H7 (cell line): Measurements from ENCODE around the gene CEP72. TPM values are rescaled to one million over a fixed set of nuclear protein-coding genes. Genes with fewer than 3 reads are reported as not detected.

Experiments
- DNase-seq: peaks from one replicate; pipeline ENCODE4 v3.0.0; 2012
- H3K27me3 ChIP-seq: 2 replicates; pipeline ENCODE4 v1.6.0; 2011; ENCODE audit warnings: mild to moderate bottlenecking, low read length; ENCODE audit not compliant: control insufficient read depth, insufficient read depth
- H3K36me3 ChIP-seq: replicated peaks from 2 replicates; pipeline ENCODE4 v1.5.1; 2011; ENCODE audit warnings: low read length; ENCODE audit not compliant: control insufficient read depth, insufficient read depth
- H3K4me3 ChIP-seq: 2 replicates; pipeline ENCODE4 v1.5.1; 2011; ENCODE audit warnings: low read depth, mild to moderate bottlenecking, control low read depth, low read length, moderate library complexity; ENCODE audit not compliant: insufficient read depth
- total RNA-seq: library from RNA; depleted of rRNA; stranded (reverse); fragments of >200 nt; shearing (Covaris generic); gene quantifications from 2 replicates; pipeline ENCODE4 v1.2.3, GENCODE V29; 2014

Gene CEP72
- total RNA-seq, 1 experiment from 2014 or later = 12.6 TPM

DNA sequence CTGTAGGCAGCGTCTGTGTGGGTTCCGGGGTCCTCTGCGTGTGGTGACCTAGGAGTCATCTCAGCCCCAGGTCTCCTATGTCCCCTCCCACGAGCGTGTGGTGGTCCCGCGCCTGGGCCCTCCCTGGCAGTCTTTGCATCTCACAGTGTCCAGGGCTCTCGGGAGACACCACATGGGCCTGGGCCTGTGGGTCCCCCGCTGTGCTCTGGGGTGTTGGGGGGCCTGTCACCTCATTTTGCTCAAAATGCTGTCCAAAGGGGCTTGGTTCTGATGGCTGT, 27.1 kb downstream of the CEP72 start:
- Histone ChIP-seq H3K36me3 (peaks cover 20% of the 10 kb centered on the region), H3K27me3 (no peaks in the 10 kb centered on the region), H3K4me3 (no peak overlapping the region)
- DNase-seq = no peak

DNA sequence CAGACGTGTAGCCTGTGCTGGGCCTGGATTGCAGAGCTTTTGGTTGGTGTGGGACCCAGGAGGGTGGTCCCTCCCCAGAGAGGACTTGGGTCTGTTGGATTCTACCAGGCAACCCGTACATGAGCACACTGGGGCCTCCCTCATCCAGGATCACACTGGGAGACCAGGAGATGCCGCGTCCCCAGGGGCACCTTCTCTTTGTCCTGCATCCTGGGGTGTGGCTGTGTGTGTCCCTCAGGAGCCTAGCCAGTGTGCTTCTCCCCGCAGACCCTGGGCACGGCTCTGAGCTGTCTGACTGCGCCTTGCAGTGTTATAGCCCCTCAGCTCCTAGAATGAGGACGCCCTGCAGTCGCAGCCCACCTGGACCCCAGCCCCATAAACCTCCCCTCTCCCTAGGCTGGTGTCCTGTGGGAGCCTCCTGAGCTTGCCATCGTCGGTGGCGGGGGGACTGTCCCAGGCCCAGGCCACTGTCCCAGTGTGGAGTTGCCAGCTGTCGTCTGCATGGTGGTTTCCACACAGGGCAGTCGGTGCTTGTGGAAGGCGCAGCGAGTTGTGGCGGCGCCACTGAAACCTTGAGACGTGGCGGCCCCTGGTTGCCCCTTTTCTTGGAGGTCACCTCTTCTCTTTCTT, 27.6 kb downstream of the CEP72 start:
- H3K27me3 ChIP-seq = no peaks in the 10 kb centered on the region
- no peak for DNase-seq
- H3K36me3 ChIP-seq = peaks cover 20% of the 10 kb centered on the region
- H3K4me3 ChIP-seq = no peak overlapping the region

- Histone ChIP-seq H3K36me3 (peaks cover 20% of the 10 kb centered on the region), H3K27me3 (no peaks in the 10 kb centered on the region), H3K4me3 (no peak overlapping the region)
- no peak for DNase-seq
Observed at GRCh38 chr5:640461-641330, 28.6 kb downstream of the CEP72 start.

GRCh38 chr5:641331-641765, 29.2 kb downstream of the CEP72 start:
- Histone ChIP-seq H3K27me3 (no peaks in the 10 kb centered on the region), H3K4me3 (no peak overlapping the region), H3K36me3 (peaks cover 19% of the 10 kb centered on the region)
- DNase-seq = no peak

DNA sequence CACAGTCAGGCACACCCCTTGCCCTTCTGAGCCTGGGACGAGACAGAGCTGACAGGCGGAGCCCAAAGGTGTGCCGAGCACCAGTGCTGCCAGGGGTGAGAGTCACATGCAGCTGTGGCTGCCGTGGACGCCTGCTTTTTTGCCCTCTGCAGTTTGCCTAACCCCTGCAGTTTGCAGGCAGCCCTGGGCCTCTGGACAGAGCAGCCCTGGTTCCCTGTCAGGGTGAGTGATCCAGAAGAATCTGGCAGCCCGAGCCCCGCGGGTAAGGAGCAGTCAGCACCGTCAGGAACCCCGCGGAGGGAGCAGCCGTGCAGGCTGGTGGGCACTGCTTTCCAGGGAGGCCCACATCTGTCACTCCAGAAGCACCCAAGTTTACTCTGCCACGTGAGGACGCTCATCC, 30.3 kb downstream of the CEP72 start:
- no peak overlapping the region for H3K4me3 ChIP-seq
- no peak for DNase-seq
- no peaks in the 10 kb centered on the region for H3K27me3 ChIP-seq
- H3K36me3 ChIP-seq = peaks cover 25% of the 10 kb centered on the region

- peaks cover 28% of the 10 kb centered on the region for H3K36me3 ChIP-seq
- no peak overlapping the region for H3K4me3 ChIP-seq
- no peaks in the 10 kb centered on the region for H3K27me3 ChIP-seq
- no peak for DNase-seq
Observed at GRCh38 chr5:643351-643801, 31.2 kb downstream of the CEP72 start.

DNA sequence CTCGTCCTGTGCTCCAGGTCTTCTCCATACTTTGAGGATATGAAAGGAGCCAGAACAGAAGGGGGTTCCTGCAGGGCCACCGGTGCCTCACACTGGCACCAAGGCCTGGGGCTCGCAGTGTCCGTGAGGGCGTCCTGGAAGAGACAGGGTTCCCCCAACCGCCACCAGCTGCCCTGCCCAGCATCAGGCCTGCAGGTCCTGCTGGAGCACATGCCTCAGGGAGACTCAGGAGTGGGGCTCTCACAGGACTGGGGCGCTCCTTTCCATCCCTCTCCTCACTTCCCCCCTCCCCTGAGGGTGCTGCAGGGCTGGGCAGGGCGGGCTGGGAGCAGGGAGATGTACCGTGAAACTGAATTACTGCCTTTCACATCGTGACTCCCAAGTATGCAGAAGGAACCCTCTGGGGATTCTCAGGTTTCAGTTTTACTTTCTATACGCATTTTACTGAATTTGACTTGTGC, 31.7 kb downstream of the CEP72 start:
- DNase-seq = no peak
- no peak overlapping the region for H3K4me3 ChIP-seq
- H3K36me3 ChIP-seq = peaks cover 28% of the 10 kb centered on the region
- H3K27me3 ChIP-seq = no peaks in the 10 kb centered on the region

DNA sequence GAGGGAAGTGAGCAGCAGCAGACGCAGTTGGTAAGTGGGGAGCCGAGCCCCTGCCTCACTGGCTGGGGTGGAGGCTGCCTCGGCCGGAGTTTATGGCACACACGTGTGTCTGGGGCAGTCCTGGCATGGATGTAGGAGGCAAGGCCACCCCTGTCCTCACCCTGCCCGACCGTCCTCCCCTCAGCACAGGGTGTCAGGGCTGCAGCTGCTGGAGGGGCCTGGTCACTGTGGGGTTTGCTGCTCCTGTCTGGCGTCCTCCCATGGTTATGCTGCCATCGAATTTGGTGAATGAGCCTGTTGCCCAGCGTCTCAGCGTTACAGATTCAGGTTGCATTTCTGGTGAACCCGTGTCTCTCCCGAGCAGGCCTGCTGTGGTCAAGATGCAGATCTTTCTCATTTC, 32.4 kb downstream of the CEP72 start:
- Histone ChIP-seq H3K4me3 (no peak overlapping the region), H3K27me3 (no peaks in the 10 kb centered on the region), H3K36me3 (peaks cover 25% of the 10 kb centered on the region)
- no peak for DNase-seq

- Histone ChIP-seq H3K4me3 (no peak overlapping the region), H3K27me3 (no peaks in the 10 kb centered on the region), H3K36me3 (peaks cover 24% of the 10 kb centered on the region)
- DNase-seq = no peak
Observed at GRCh38 chr5:644971-645370, 32.8 kb downstream of the CEP72 start.

GRCh38 chr5:645421-645820, 33.3 kb downstream of the CEP72 start:
- Histone ChIP-seq H3K27me3 (no peaks in the 10 kb centered on the region), H3K36me3 (peaks cover 21% of the 10 kb centered on the region), H3K4me3 (no peak overlapping the region)
- no peak for DNase-seq

DNA sequence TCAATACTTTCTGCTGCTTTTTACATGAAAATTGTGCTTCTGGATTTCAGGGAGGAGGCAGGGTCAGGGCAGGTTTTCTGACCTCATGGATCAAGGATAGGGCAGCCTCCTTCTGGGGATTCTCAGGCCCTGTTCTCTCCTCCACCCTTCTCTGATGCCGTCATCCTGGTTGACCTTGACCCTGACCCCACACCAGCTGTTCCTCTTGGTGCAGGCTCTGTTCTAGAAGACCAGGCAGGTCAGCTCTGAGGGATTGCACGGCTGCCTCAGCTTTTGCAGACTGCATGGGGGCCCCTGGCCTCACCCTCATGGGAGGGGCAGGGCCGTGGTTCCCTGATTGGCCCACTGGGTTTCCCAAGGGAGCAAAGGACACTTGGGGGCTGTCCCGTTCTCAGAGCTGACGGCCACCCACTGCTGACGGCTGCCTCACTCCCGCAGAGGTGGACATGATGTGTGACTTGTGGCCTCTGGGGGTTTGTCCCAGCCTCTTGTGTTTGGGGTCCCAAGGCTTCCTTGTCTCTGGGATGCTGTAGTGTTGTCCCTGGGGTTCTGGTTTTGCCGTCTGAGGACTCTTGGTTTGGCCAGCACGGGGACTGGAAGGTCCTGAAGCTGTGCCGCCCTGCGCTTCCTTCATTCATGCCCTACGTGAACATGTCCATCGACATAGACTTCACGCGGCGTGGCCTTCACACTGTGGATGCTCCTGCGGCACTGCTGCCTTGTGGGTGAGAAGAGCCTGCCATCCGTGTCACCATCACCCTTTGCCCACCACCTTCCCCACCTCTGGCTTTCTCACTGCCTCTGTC, 34.5 kb downstream of the CEP72 start:
- DNase-seq = no peak
- Histone ChIP-seq H3K27me3 (no peaks in the 10 kb centered on the region), H3K4me3 (no peak overlapping the region), H3K36me3 (peaks cover 19% of the 10 kb centered on the region)

DNA sequence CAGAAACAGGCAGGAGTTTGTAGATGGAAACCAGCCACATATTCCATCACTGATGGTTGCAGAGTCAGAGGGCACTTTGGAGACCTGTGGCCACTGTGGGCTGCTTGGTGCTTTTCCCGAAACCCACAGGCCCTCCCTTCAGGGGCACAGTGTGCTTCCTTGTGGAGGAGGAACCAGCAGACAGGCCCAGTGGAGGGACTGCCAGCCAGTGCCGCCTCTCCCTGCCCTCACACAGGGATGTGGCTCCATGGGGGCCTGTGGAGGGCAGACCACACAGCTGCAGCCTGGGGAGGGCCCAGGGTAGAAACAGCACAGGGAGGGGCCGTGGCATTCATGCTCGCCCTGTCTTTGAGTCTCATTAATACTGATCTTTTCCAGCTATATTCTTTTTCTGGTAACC, 35.2 kb downstream of the CEP72 start:
- no peak for DNase-seq
- Histone ChIP-seq H3K4me3 (no peak overlapping the region), H3K36me3 (peaks cover 22% of the 10 kb centered on the region), H3K27me3 (no peaks in the 10 kb centered on the region)

DNA sequence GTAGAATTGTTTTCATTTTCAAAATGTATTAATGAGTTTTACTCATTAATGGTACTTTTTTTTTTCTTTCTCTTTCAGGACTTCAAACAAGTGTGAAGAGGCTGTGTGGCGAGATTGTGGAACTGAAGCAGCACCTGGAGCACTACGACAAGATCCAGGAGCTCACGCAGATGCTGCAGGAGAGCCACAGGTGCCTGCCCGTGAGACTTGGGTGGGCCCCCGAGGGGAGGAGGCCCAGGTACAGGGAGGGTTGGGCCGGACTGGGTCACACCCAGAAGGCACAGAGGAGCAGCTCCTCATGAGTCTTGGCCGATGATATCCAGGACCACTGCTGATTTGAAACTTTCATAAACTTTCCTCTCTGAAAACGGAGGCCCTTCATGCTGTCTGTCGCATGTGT, 35.6 kb downstream of the CEP72 start:
- H3K36me3 ChIP-seq = peaks cover 22% of the 10 kb centered on the region
- H3K27me3 ChIP-seq = no peaks in the 10 kb centered on the region
- H3K4me3 ChIP-seq = no peak overlapping the region
- no peak for DNase-seq

- Histone ChIP-seq H3K4me3 (no peak overlapping the region), H3K27me3 (no peaks in the 10 kb centered on the region), H3K36me3 (peaks cover 22% of the 10 kb centered on the region)
- DNase-seq = no peak
Observed at GRCh38 chr5:651296-652022, 39.3 kb downstream of the CEP72 start.
